Colonic mucosa (tissue), 4 donors: ENCODE data around the gene ATP6V1F. TPM values are rescaled to one million over a fixed set of nuclear protein-coding genes. Genes with fewer than 3 reads are reported as not detected.
A peak's percentile ranks its signal among the peaks of the same experiment; 100 is the strongest.

ENCODE experiments used
- DNase-seq: peaks from one replicate; pipeline ENCODE4 v3.0.0-alpha.2; 2020
- H3K27ac ChIP-seq: fragments of 200-600 bp; one replicate; pipeline ENCODE4 v1.8.0; 2021
- H3K27me3 ChIP-seq: fragments of 200-600 bp; one replicate; pipeline ENCODE4 v1.8.0; 2021
- H3K36me3 ChIP-seq: fragments of 200-600 bp; one replicate; pipeline ENCODE4 v1.8.0; 2021
- H3K4me1 ChIP-seq: fragments of 200-600 bp; one replicate; pipeline ENCODE4 v1.8.0; 2021; ENCODE audit warnings: mild to moderate bottlenecking
- H3K4me3 ChIP-seq: fragments of 200-600 bp; one replicate; pipeline ENCODE4 v1.8.0; 2021
- H3K9ac ChIP-seq, 2 donors: one replicate each; pipeline ENCODE4 v1.7.0; 2013; ENCODE audit warnings: control low read depth in 2 of 2, low read depth in 2 of 2, low read length in 2 of 2
- H3K9me3 ChIP-seq: fragments of 200-600 bp; one replicate; pipeline ENCODE4 v1.8.0; 2021
- CTCF ChIP-seq: fragments of 200-600 bp; IDR thresholded peaks from one replicate; pipeline ENCODE4 v1.8.0; 2022; ENCODE audit warnings: antibody characterized with exemption, mild to moderate bottlenecking
- intact Hi-C: fragments of 100-400 bp; cut with DNase I; formaldehyde crosslinking; loops from one replicate; pipeline ENCODE4 v1.14.1; 2022
- total RNA-seq, 2 donors: library from RNA; stranded (reverse); fragmentation: NEBNext Ultra II Directional in 1 of 2; extraction: Animal tissue kit (Norgen Biotek cat#: 25700) in 1 of 2; gene quantifications; one replicate each; pipeline ENCODE4 v1.2.1, GENCODE V29; 2021
- donor health status: healthy.
- donor health status: DM: no; HTN: no; CAD: no.
- donor health status: DM: no; HTN: no; CAD: no.

Gene ATP6V1F
- total RNA-seq, 2 donors from 2014 or later = 94.4 to 105 TPM

GRCh38 chr7:128887169-128888038 is 24.7 kb downstream of the ATP6V1F start:
- DNase-seq = no peak
- H3K36me3 ChIP-seq = no peaks in the 10 kb centered on the region
- H3K4me1 ChIP-seq = no peaks in the 10 kb centered on the region
- H3K9me3 ChIP-seq = no peaks in the 10 kb centered on the region
- no peak overlapping the region for H3K27ac ChIP-seq
- no peak overlapping the region for H3K4me3 ChIP-seq
- H3K27me3 ChIP-seq = peaks cover 12% of the 10 kb centered on the region
- no peak overlapping the region for H3K9ac ChIP-seq
- TF ChIP-seq CTCF = no peak
- intact Hi-C loops = loop anchor here (10.0 kb wide), 1 partner anchor 283 kb away; no protein-coding TSS in a partner anchor

GRCh38 chr7:128888039-128888755 is 25.5 kb downstream of the ATP6V1F start:
- intact Hi-C loops = loop anchor here (10.0 kb wide), 1 partner anchor 283 kb away; no protein-coding TSS in a partner anchor
- H3K27ac ChIP-seq = no peak overlapping the region
- H3K4me1 ChIP-seq = no peaks in the 10 kb centered on the region
- H3K36me3 ChIP-seq = no peaks in the 10 kb centered on the region
- TF ChIP-seq CTCF = no peak
- H3K9ac ChIP-seq = no peak overlapping the region
- no peaks in the 10 kb centered on the region for H3K9me3 ChIP-seq
- DNase-seq = no peak
- peaks cover 12% of the 10 kb centered on the region for H3K27me3 ChIP-seq
- H3K4me3 ChIP-seq = no peak overlapping the region

- intact Hi-C loops = loop anchor here (10.0 kb wide), 1 partner anchor 284 kb away; no protein-coding TSS in a partner anchor
- Histone ChIP-seq H3K9me3 (no peaks in the 10 kb centered on the region), H3K4me3 (no peak overlapping the region), H3K36me3 (no peaks in the 10 kb centered on the region), H3K9ac (no peak overlapping the region), H3K4me1 (no peaks in the 10 kb centered on the region), H3K27me3 (peaks cover 12% of the 10 kb centered on the region), H3K27ac (no peak overlapping the region)
- no peak for DNase-seq
- TF ChIP-seq CTCF = no peak
Observed at GRCh38 chr7:128888756-128889095, 26.1 kb downstream of the ATP6V1F start.

- intact Hi-C loops = loop anchor here (10.0 kb wide), 1 partner anchor 284 kb away; no protein-coding TSS in a partner anchor
- TF ChIP-seq CTCF = no peak
Observed at GRCh38 chr7:128889121-128889520, 26.5 kb downstream of the ATP6V1F start.

GRCh38 chr7:128890306-128891109 is 27.9 kb downstream of the ATP6V1F start:
- no peaks in the 10 kb centered on the region for H3K36me3 ChIP-seq
- intact Hi-C loops = no loop called here
- H3K4me3 ChIP-seq = peak overlapping the region; percentile 22
- no peaks in the 10 kb centered on the region for H3K9me3 ChIP-seq
- peak overlapping the region in 1 of 2 donors; percentile 8 for H3K9ac ChIP-seq
- H3K4me1 ChIP-seq = no peaks in the 10 kb centered on the region
- peaks cover 12% of the 10 kb centered on the region for H3K27me3 ChIP-seq
- no peak overlapping the region for H3K27ac ChIP-seq
- no peak for TF ChIP-seq CTCF
- DNase-seq = peak; percentile 65

More at GRCh38 chr7:128889121-128889520, 26.5 kb downstream of the ATP6V1F start:
- Histone ChIP-seq H3K27ac (no peak overlapping the region), H3K27me3 (peaks cover 12% of the 10 kb centered on the region), H3K9me3 (no peaks in the 10 kb centered on the region), H3K36me3 (no peaks in the 10 kb centered on the region), H3K4me3 (no peak overlapping the region), H3K4me1 (no peaks in the 10 kb centered on the region), H3K9ac (no peak overlapping the region)
- no peak for DNase-seq
